IMR-90 (cell line): ENCODE data around the gene LCE2A. TPM values are rescaled to one million over a fixed set of nuclear protein-coding genes. Genes with fewer than 3 reads are reported as not detected.

Source experiments
- ATAC-seq: fragments of 200-7000 bp; cut with Tn5 transposase; 2 replicates; pipeline ENCODE4 v1.9.1; 2020; ENCODE audit warnings: low read depth, mild to moderate bottlenecking, moderate library complexity
- BruUV-seq: library from RNA; stranded (reverse); fragments of 400-500 nt; replicated peaks from 2 replicates; lab custom pipeline; 2021; lab: Mats Ljungman, UMichigan
- CTCF ChIA-PET: fragments of 300-600 bp; formaldehyde crosslinking; extraction: SDS; loops from one replicate; lab custom pipeline; 2021; ENCODE audit warnings: antibody characterized with exemption; lab: Yijun Ruan, JAX
- POLR2A ChIA-PET: fragments of 300-600 bp; sonication (Branson Sonifier 250); formaldehyde crosslinking; loops from one replicate; lab custom pipeline; 2022; ENCODE audit warnings: antibody characterized with exemption; ENCODE audit not compliant: unreplicated experiment; lab: Charles Lee
- DNase-seq: peaks from one replicate; pipeline ENCODE4 v3.0.0; 2013
- H2AFZ ChIP-seq: replicated peaks from 2 replicates; pipeline ENCODE3; 2013; ENCODE audit warnings: low read length, mild to moderate bottlenecking; ENCODE audit not compliant: poor library complexity
- H2AK5ac ChIP-seq: 2 replicates; pipeline ENCODE4 v1.6.1; 2013; ENCODE audit warnings: low read depth, low read length, inconsistent platforms
- H2AK9ac ChIP-seq: replicated peaks from 2 replicates; pipeline ENCODE3; 2013; ENCODE audit warnings: mild to moderate bottlenecking, low read depth, low read length, moderate library complexity; ENCODE audit not compliant: poor library complexity
- H2BK120ac ChIP-seq: 2 replicates; pipeline ENCODE4 v1.6.1; 2013; ENCODE audit warnings: low read depth, low read length, inconsistent platforms
- H2BK15ac ChIP-seq: 3 replicates; pipeline ENCODE4 v1.6.1; 2013; ENCODE audit warnings: low read depth, low read length, inconsistent platforms
- H2BK20ac ChIP-seq: 2 replicates; pipeline ENCODE4 v1.6.1; 2013; ENCODE audit warnings: low read depth, mild to moderate bottlenecking, inconsistent platforms, low read length, moderate library complexity
- H2BK5ac ChIP-seq: 2 replicates; pipeline ENCODE4 v1.6.1; 2013; ENCODE audit warnings: mild to moderate bottlenecking, low read depth, low read length, inconsistent platforms; ENCODE audit not compliant: poor library complexity, severe bottlenecking
- H3K14ac ChIP-seq: replicated peaks from 2 replicates; pipeline ENCODE4 v1.6.1; 2013; ENCODE audit warnings: low read depth, low read length, inconsistent platforms
- H3K18ac ChIP-seq: 2 replicates; pipeline ENCODE4 v1.6.1; 2013; ENCODE audit warnings: low read depth, low read length, control low read depth
- H3K23ac ChIP-seq: 2 replicates; pipeline ENCODE4 v1.6.1; 2013; ENCODE audit warnings: low read depth, low read length, inconsistent platforms
- H3K27ac ChIP-seq: 2 replicates; pipeline ENCODE4 v1.5.1; 2013; ENCODE audit warnings: mild to moderate bottlenecking, control low read depth, low read length; ENCODE audit not compliant: insufficient read depth
- H3K27me3 ChIP-seq: 2 replicates; pipeline ENCODE4 v1.6.1; 2013; ENCODE audit warnings: low read length; ENCODE audit not compliant: control insufficient read depth, insufficient read depth
- H3K36me3 ChIP-seq: 2 replicates; pipeline ENCODE4 v1.6.1; 2013; ENCODE audit warnings: low read length, mixed read lengths; ENCODE audit not compliant: control insufficient read depth, insufficient read depth
- H3K4ac ChIP-seq: 2 replicates; pipeline ENCODE4 v1.6.1; 2013; ENCODE audit warnings: low read depth, low read length, inconsistent platforms
- H3K4me1 ChIP-seq: 2 replicates; pipeline ENCODE4 v1.6.1; 2013; ENCODE audit warnings: low read length, mixed read lengths; ENCODE audit not compliant: control insufficient read depth, insufficient read depth
- H3K4me2 ChIP-seq: 2 replicates; pipeline ENCODE4 v1.6.1; 2013; ENCODE audit warnings: low read depth, mild to moderate bottlenecking, control low read depth, low read length, moderate library complexity
- H3K4me3 ChIP-seq: 2 replicates; pipeline ENCODE4 v1.5.1; 2013; ENCODE audit warnings: low read depth, mild to moderate bottlenecking, control low read depth, low read length, moderate library complexity; ENCODE audit not compliant: insufficient read depth
- H3K56ac ChIP-seq: 2 replicates; pipeline ENCODE4 v1.6.1; 2013; ENCODE audit warnings: low read length, inconsistent platforms; ENCODE audit not compliant: insufficient read depth; ENCODE audit errors: extremely low read depth
- H3K79me1 ChIP-seq, 2 experiments: 2 replicates each; pipeline ENCODE4 v1.6.1; 2013; ENCODE audit warnings: low read length in 2 of 2, inconsistent platforms in 1 of 2, low read depth in 1 of 2
- H3K9ac ChIP-seq: 2 replicates; pipeline ENCODE4 v1.6.1; 2013; ENCODE audit warnings: low read depth, low read length, control low read depth
- H3K9me1 ChIP-seq: 2 replicates; pipeline ENCODE4 v1.6.1; 2013; ENCODE audit warnings: low read length, inconsistent platforms; ENCODE audit not compliant: insufficient read depth
- H3K9me3 ChIP-seq: 2 replicates; pipeline ENCODE4 v1.6.1; 2013; ENCODE audit warnings: low read length; ENCODE audit not compliant: control insufficient read depth, insufficient read depth
- H4K20me1 ChIP-seq: 2 replicates; pipeline ENCODE4 v1.6.1; 2013; ENCODE audit warnings: low read length, inconsistent platforms; ENCODE audit not compliant: insufficient read depth
- H4K5ac ChIP-seq: 2 replicates; pipeline ENCODE4 v1.6.1; 2013; ENCODE audit warnings: mild to moderate bottlenecking, low read depth, low read length, control low read depth
- H4K8ac ChIP-seq, 2 experiments: 2 replicates each; pipeline ENCODE4 v1.6.1; 2013; ENCODE audit warnings: low read depth in 2 of 2, low read length in 2 of 2, control low read depth in 1 of 2, inconsistent platforms in 1 of 2
- H4K91ac ChIP-seq: 2 replicates; pipeline ENCODE4 v1.6.1; 2013; ENCODE audit warnings: low read depth, low read length, inconsistent platforms; ENCODE audit not compliant: insufficient read depth
- CEBPB ChIP-seq: IDR thresholded peaks from 2 replicates; pipeline ENCODE4 v1.6.1; 2012; ENCODE audit warnings: low read depth, low read length, improper control_type of control experiment
- MAFK ChIP-seq: IDR thresholded peaks from 2 replicates; pipeline ENCODE4 v1.6.1; 2012; ENCODE audit warnings: low read depth, low read length, improper control_type of control experiment
- POLR2A ChIP-seq: IDR thresholded peaks from 2 replicates; pipeline ENCODE4 v1.6.1; 2012; ENCODE audit warnings: mild to moderate bottlenecking, low read depth, low read length
- RFX5 ChIP-seq: IDR thresholded peaks from 2 replicates; pipeline ENCODE4 v1.8.0; 2012; ENCODE audit warnings: low read depth, mild to moderate bottlenecking, low read length, moderate library complexity
- SMC3 ChIP-seq: fragments of 150-350 bp; IDR thresholded peaks from 2 replicates; pipeline ENCODE4 v1.6.1; 2016; ENCODE audit warnings: low read depth, mild to moderate bottlenecking, antibody characterized with exemption, low read length, moderate library complexity
- WGBS, 2 experiments: methylation state at CpG; one replicate each; pipeline versions ENCODE4 v1.1.5 to v1.1.7; 2013; ENCODE audit warnings: missing lambda C conversion rate in 2 of 2; ENCODE audit not compliant: insufficient read length in 1 of 2; ENCODE audit errors: extremely low coverage in 2 of 2; 5-methylcytosine and 5-hydroxymethylcytosine counted together
- dilution Hi-C: fragments of 300-500 bp; cut with HindIII; formaldehyde crosslinking; loops from one replicate; pipeline ENCODE4 v1.14.3; 2018; ENCODE audit warnings: low sequenced_read_pairs; ENCODE audit not compliant: unreplicated experiment
- in situ Hi-C: fragments of 300-500 bp; cut with MboI; formaldehyde crosslinking; loops from 3 replicates; pipeline ENCODE4 v1.14.3; 2019; ENCODE audit warnings: low sequenced_read_pairs, inconsistent platforms, mixed read lengths
- intact Hi-C: fragments of 100-400 bp; cut with micrococcal nuclease; formaldehyde crosslinking; loops from 2 replicates; pipeline ENCODE4 v1.10.0; 2022
- polyA plus RNA-seq, 3 experiments: library from polyadenylated mRNA; depleted of rRNA; stranded (reverse); fragments of >200 nt; gene quantifications; 2 replicates each; pipeline ENCODE4 v1.2.3, GENCODE V29; 2012; ENCODE audit warnings: low replicate concordance in 1 of 3
- total RNA-seq: library from RNA; depleted of rRNA; stranded (reverse); fragments of >200 nt; gene quantifications from 2 replicates; pipeline ENCODE4 v1.2.3, GENCODE V29; 2012
- TF ChIP-seq, protein P1 (sequence below): fragments of 150-350 bp; IDR thresholded peaks from 2 replicates; pipeline ENCODE4 v1.6.1; 2016; ENCODE audit warnings: low read depth, mild to moderate bottlenecking, low read length, moderate library complexity, borderline replicate concordance

LCE2A gene
- total and polyA plus RNA-seq, 2 of the 4 experiments (the other 2 are of a cell fraction) = 0.50 TPM; not detected in 1

GRCh38 chr1:152737997-152738396 is 39.9 kb downstream of the LCE2A start:
- H3K4me2 ChIP-seq = no peak overlapping the region
- CTCF ChIA-PET = no interaction called here
- no peak overlapping the region for H2AK5ac ChIP-seq
- intact Hi-C loops (no loop called here), dilution Hi-C loops (no loop called here), in situ Hi-C loops (no loop called here)
- H2AK9ac ChIP-seq = no peak overlapping the region
- no peak overlapping the region for H3K4me3 ChIP-seq
- no peak overlapping the region for H4K8ac ChIP-seq
- H3K27me3 ChIP-seq = no peaks in the 10 kb centered on the region
- TF ChIP-seq, protein P1, sequence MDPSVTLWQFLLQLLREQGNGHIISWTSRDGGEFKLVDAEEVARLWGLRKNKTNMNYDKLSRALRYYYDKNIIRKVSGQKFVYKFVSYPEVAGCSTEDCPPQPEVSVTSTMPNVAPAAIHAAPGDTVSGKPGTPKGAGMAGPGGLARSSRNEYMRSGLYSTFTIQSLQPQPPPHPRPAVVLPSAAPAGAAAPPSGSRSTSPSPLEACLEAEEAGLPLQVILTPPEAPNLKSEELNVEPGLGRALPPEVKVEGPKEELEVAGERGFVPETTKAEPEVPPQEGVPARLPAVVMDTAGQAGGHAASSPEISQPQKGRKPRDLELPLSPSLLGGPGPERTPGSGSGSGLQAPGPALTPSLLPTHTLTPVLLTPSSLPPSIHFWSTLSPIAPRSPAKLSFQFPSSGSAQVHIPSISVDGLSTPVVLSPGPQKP = no peak
- TF ChIP-seq MAFK (no peak), POLR2A (no peak), SMC3 (no peak), CEBPB (no peak), RFX5 (no peak)
- no peak overlapping the region for H3K14ac ChIP-seq
- H2BK15ac ChIP-seq = no peak overlapping the region
- DNase-seq (no peak), ATAC-seq (no peak)
- no peak overlapping the region for H3K9ac ChIP-seq
- H2BK120ac ChIP-seq = no peak overlapping the region
- no peaks in the 10 kb centered on the region for H3K79me1 ChIP-seq
- POLR2A ChIA-PET = no interaction called here
- H3K9me3 ChIP-seq = no peaks in the 10 kb centered on the region
- no peaks in the 10 kb centered on the region for H3K36me3 ChIP-seq
- whole genome bisulfite sequencing, 2 experiments = no CpG with 5 or more reads among the region's 5 CpGs
- no TSS peak for BruUV-seq
- no peaks in the 10 kb centered on the region for H4K20me1 ChIP-seq
- H3K4me1 ChIP-seq = no peaks in the 10 kb centered on the region
- H4K91ac ChIP-seq = no peak overlapping the region
- no peak overlapping the region for H3K23ac ChIP-seq
- H3K18ac ChIP-seq = no peak overlapping the region
- H2BK5ac ChIP-seq = no peak overlapping the region
- H3K4ac ChIP-seq = no peak overlapping the region
- no peak overlapping the region for H3K27ac ChIP-seq
- no peaks in the 10 kb centered on the region for H3K9me1 ChIP-seq
- H4K5ac ChIP-seq = no peak overlapping the region
- no peak overlapping the region for H3K56ac ChIP-seq
- H2AFZ ChIP-seq = no peak overlapping the region
- no peak overlapping the region for H2BK20ac ChIP-seq
